Trophoblast cell (in vitro differentiated cells and primary cell): ENCODE data around the gene PDE4D.

Source experiments
- DNase-seq, 2 donors: peaks; one replicate each; pipeline ENCODE4 v3.0.0-alpha.2; 2016
- H2AFZ ChIP-seq: 2 replicates; pipeline ENCODE4 v1.6.1; 2013; ENCODE audit warnings: low read length, moderate library complexity, mild to moderate bottlenecking; ENCODE audit not compliant: insufficient read depth, poor library complexity
- H2AK5ac ChIP-seq: 2 replicates; pipeline ENCODE4 v1.6.1; 2013; ENCODE audit warnings: mild to moderate bottlenecking, low read length
- H2BK120ac ChIP-seq: 2 replicates; pipeline ENCODE4 v1.6.1; 2013; ENCODE audit warnings: low read length, mild to moderate bottlenecking, moderate library complexity; ENCODE audit not compliant: insufficient read depth, poor library complexity
- H2BK12ac ChIP-seq: 2 replicates; pipeline ENCODE4 v1.6.1; 2013; ENCODE audit warnings: mild to moderate bottlenecking, low read length, moderate library complexity
- H2BK5ac ChIP-seq: 2 replicates; pipeline ENCODE4 v1.6.1; 2013; ENCODE audit warnings: low read length, low read depth, moderate library complexity, mild to moderate bottlenecking; ENCODE audit not compliant: poor library complexity
- H3K14ac ChIP-seq: 2 replicates; pipeline ENCODE4 v1.6.1; 2013; ENCODE audit warnings: mild to moderate bottlenecking, low read length
- H3K18ac ChIP-seq: 2 replicates; pipeline ENCODE4 v1.6.1; 2013; ENCODE audit warnings: mild to moderate bottlenecking, low read length
- H3K23ac ChIP-seq: 2 replicates; pipeline ENCODE4 v1.6.1; 2013; ENCODE audit warnings: low read length
- H3K27ac ChIP-seq: 2 replicates; pipeline ENCODE4 v1.5.1; 2013; ENCODE audit warnings: low read depth, mild to moderate bottlenecking, inconsistent platforms, low read length, moderate library complexity
- H3K27me3 ChIP-seq: 2 replicates; pipeline ENCODE4 v1.6.1; 2013; ENCODE audit warnings: inconsistent platforms, mild to moderate bottlenecking, low read length, moderate library complexity; ENCODE audit not compliant: insufficient read depth
- H3K36me3 ChIP-seq, 2 experiments: 1 replicate in 1 of 2; 2 replicates in 1 of 2; pipeline ENCODE4 v1.6.1; 2013; ENCODE audit warnings: low read length in 2 of 2, mild to moderate bottlenecking in 2 of 2, moderate library complexity in 1 of 2; ENCODE audit not compliant: insufficient read depth in 2 of 2, control insufficient read depth in 1 of 2
- H3K4ac ChIP-seq: 2 replicates; pipeline ENCODE4 v1.6.1; 2013; ENCODE audit warnings: low read depth, mild to moderate bottlenecking, low read length, moderate library complexity
- H3K4me1 ChIP-seq, 2 experiments: 1 replicate in 1 of 2; 2 replicates in 1 of 2; pipeline ENCODE4 v1.6.1; 2013; ENCODE audit warnings: low read length in 2 of 2, mild to moderate bottlenecking in 2 of 2, moderate library complexity in 1 of 2; ENCODE audit not compliant: insufficient read depth in 2 of 2, control insufficient read depth in 1 of 2
- H3K4me2 ChIP-seq: 2 replicates; pipeline ENCODE4 v1.6.1; 2013; ENCODE audit warnings: inconsistent platforms, mild to moderate bottlenecking, low read length, moderate library complexity
- H3K4me3 ChIP-seq: 2 replicates; pipeline ENCODE4 v1.5.1; 2013; ENCODE audit warnings: mild to moderate bottlenecking, low read depth, low read length, inconsistent platforms
- H3K79me1 ChIP-seq: one replicate; pipeline ENCODE4 v1.6.1; 2013; ENCODE audit warnings: low read length
- H3K79me2 ChIP-seq: 2 replicates; pipeline ENCODE4 v1.6.1; 2013; ENCODE audit warnings: low read length, mild to moderate bottlenecking; ENCODE audit not compliant: control insufficient read depth, insufficient read depth, poor library complexity
- H3K9ac ChIP-seq: 2 replicates; pipeline ENCODE4 v1.6.1; 2013; ENCODE audit warnings: mild to moderate bottlenecking, low read length
- H3K9me3 ChIP-seq: 2 replicates; pipeline ENCODE4 v1.6.1; 2013; ENCODE audit warnings: low read depth, mild to moderate bottlenecking, control low read depth, inconsistent platforms, low read length; ENCODE audit not compliant: insufficient read depth
- H4K12ac ChIP-seq: 2 replicates; pipeline ENCODE4 v1.6.1; 2013; ENCODE audit warnings: low read depth, mild to moderate bottlenecking, low read length, moderate library complexity
- H4K8ac ChIP-seq: 2 replicates; pipeline ENCODE4 v1.6.1; 2013; ENCODE audit warnings: low read depth, mild to moderate bottlenecking, low read length, moderate library complexity
- H4K91ac ChIP-seq: one replicate; pipeline ENCODE4 v1.6.1; 2013; ENCODE audit warnings: low read depth, mild to moderate bottlenecking, low read length, moderate library complexity
- WGBS: extraction: QIAGEN DNeasy Blood & Tissue Kit; methylation state at CpG from one replicate; pipeline ENCODE4 v1.1.7; 2013; ENCODE audit warnings: missing lambda C conversion rate; ENCODE audit not compliant: insufficient read length, insufficient coverage; ENCODE audit errors: extremely low coverage; 5-methylcytosine and 5-hydroxymethylcytosine counted together

Gene PDE4D

GRCh38 chr5:59921816-59922215, 28.3 kb upstream of the PDE4D start:
- no peak for DNase-seq
- Histone ChIP-seq H2BK12ac (no peak overlapping the region), H3K9me3 (no peaks in the 10 kb centered on the region), H3K27ac (no peak overlapping the region), H3K4me3 (no peak overlapping the region), H4K8ac (no peak overlapping the region), H2AFZ (no peak overlapping the region), H2AK5ac (no peak overlapping the region), H3K4ac (no peak overlapping the region), H2BK5ac (no peak overlapping the region), H3K14ac (no peak overlapping the region), H3K23ac (no peak overlapping the region), H4K91ac (no peak overlapping the region), H3K36me3 (no peaks in the 10 kb centered on the region), H3K4me1 (no peaks in the 10 kb centered on the region), H3K79me1 (no peaks in the 10 kb centered on the region), H2BK120ac (no peak overlapping the region), H3K27me3 (no peaks in the 10 kb centered on the region), H3K18ac (no peak overlapping the region), H3K79me2 (no peaks in the 10 kb centered on the region), H3K4me2 (no peak overlapping the region), H4K12ac (no peak overlapping the region), H3K9ac (no peak overlapping the region)
- no CpG with 5 or more reads among the region's 6 CpGs for WGBS

- no peak overlapping the region for H3K18ac ChIP-seq
These were observed 26.0 kb upstream of the PDE4D start for GRCh38 chr5:59919484-59919883.

GRCh38 chr5:59917121-59917520, 23.6 kb upstream of the PDE4D start:
- H3K27ac ChIP-seq: no peak overlapping the region
- no peak overlapping the region for H3K9ac ChIP-seq
- H2AK5ac ChIP-seq: no peak overlapping the region
- no peak overlapping the region for H4K91ac ChIP-seq
- no peak overlapping the region for H2AFZ ChIP-seq
- no peak overlapping the region for H3K14ac ChIP-seq
- no peaks in the 10 kb centered on the region for H3K27me3 ChIP-seq
- H3K4me2 ChIP-seq: no peak overlapping the region
- no peak overlapping the region for H4K12ac ChIP-seq
- H4K8ac ChIP-seq: no peak overlapping the region
- H2BK5ac ChIP-seq: no peak overlapping the region
- no peak overlapping the region for H3K23ac ChIP-seq
- H3K4me3 ChIP-seq: no peak overlapping the region
- no CpG with 5 or more reads among the region's 2 CpGs for WGBS
- H2BK120ac ChIP-seq: no peak overlapping the region
- H3K36me3 ChIP-seq: no peaks in the 10 kb centered on the region
- H3K9me3 ChIP-seq: no peaks in the 10 kb centered on the region
- no peaks in the 10 kb centered on the region for H3K79me2 ChIP-seq
- H3K18ac ChIP-seq: no peak overlapping the region
- no peaks in the 10 kb centered on the region for H3K4me1 ChIP-seq
- no peaks in the 10 kb centered on the region for H3K79me1 ChIP-seq
- H2BK12ac ChIP-seq: no peak overlapping the region
- no peak for DNase-seq
- H3K4ac ChIP-seq: no peak overlapping the region

More at GRCh38 chr5:59919484-59919883, 26.0 kb upstream of the PDE4D start:
- Histone ChIP-seq H2AK5ac (no peak overlapping the region), H3K4me1 (no peaks in the 10 kb centered on the region), H3K36me3 (no peaks in the 10 kb centered on the region), H3K9me3 (no peaks in the 10 kb centered on the region), H4K8ac (no peak overlapping the region), H3K23ac (no peak overlapping the region), H4K12ac (no peak overlapping the region), H2BK5ac (no peak overlapping the region), H3K9ac (no peak overlapping the region), H3K4ac (no peak overlapping the region), H3K27ac (no peak overlapping the region), H2BK120ac (no peak overlapping the region), H3K14ac (no peak overlapping the region), H3K79me1 (no peaks in the 10 kb centered on the region), H3K4me2 (no peak overlapping the region), H4K91ac (no peak overlapping the region), H3K27me3 (no peaks in the 10 kb centered on the region), H3K79me2 (no peaks in the 10 kb centered on the region), H2BK12ac (no peak overlapping the region), H3K4me3 (no peak overlapping the region), H2AFZ (no peak overlapping the region)
- DNase-seq: no peak
- WGBS: no CpG with 5 or more reads among the region's 2 CpGs

GRCh38 chr5:59905188-59905587, 11.7 kb upstream of the PDE4D start:
- WGBS: no CpG with 5 or more reads among the region's 3 CpGs

More at GRCh38 chr5:59905188-59905587, 11.7 kb upstream of the PDE4D start:
- H2BK120ac ChIP-seq: no peak overlapping the region
- H3K79me1 ChIP-seq: no peaks in the 10 kb centered on the region
- no peak overlapping the region for H2BK12ac ChIP-seq
- H3K9me3 ChIP-seq: no peaks in the 10 kb centered on the region
- H3K4me3 ChIP-seq: no peak overlapping the region
- H3K36me3 ChIP-seq: no peaks in the 10 kb centered on the region
- H4K91ac ChIP-seq: no peak overlapping the region
- H3K27ac ChIP-seq: no peak overlapping the region
- H3K4me2 ChIP-seq: no peak overlapping the region
- no peak overlapping the region for H4K8ac ChIP-seq
- H3K14ac ChIP-seq: no peak overlapping the region
- H3K27me3 ChIP-seq: no peaks in the 10 kb centered on the region
- H3K23ac ChIP-seq: no peak overlapping the region
- DNase-seq: no peak
- H3K9ac ChIP-seq: no peak overlapping the region
- H3K4me1 ChIP-seq: no peaks in the 10 kb centered on the region
- H3K18ac ChIP-seq: no peak overlapping the region
- no peak overlapping the region for H4K12ac ChIP-seq
- no peaks in the 10 kb centered on the region for H3K79me2 ChIP-seq
- H3K4ac ChIP-seq: no peak overlapping the region
- no peak overlapping the region for H2AK5ac ChIP-seq
- no peak overlapping the region for H2BK5ac ChIP-seq
- no peak overlapping the region for H2AFZ ChIP-seq
